Aorta (tissue), 5 donors: ENCODE results near the gene B3GALT2. TPM values are rescaled to one million over a fixed set of nuclear protein-coding genes. Genes with fewer than 3 reads are reported as not detected.

Experiments used
- ATAC-seq: fragments of 200-7000 bp; cut with Tn5 transposase; one replicate; pipeline ENCODE4 v1.9.1; 2022; ENCODE audit warnings: moderate library complexity; ENCODE audit not compliant: low FRiP score
- DNase-seq, 2 donors: peaks; one replicate each; pipeline ENCODE4 v3.0.0-alpha.2; 2020
- H3K27ac ChIP-seq, 2 donors: one replicate each; pipeline ENCODE4 v1.5.1; 2013; ENCODE audit warnings: low read length in 2 of 2, mild to moderate bottlenecking in 2 of 2, moderate library complexity in 2 of 2, control low read depth in 1 of 2, inconsistent platforms in 1 of 2, low read depth in 1 of 2
- H3K27me3 ChIP-seq, 2 donors: one replicate each; pipeline ENCODE4 v1.6.1; 2013; ENCODE audit warnings: control low read depth in 1 of 2, low read length in 1 of 2, mild to moderate bottlenecking in 1 of 2, moderate library complexity in 1 of 2; ENCODE audit not compliant: insufficient read depth in 2 of 2, control insufficient read depth in 1 of 2
- H3K36me3 ChIP-seq, 2 donors: one replicate each; pipeline ENCODE4 v1.6.1; 2013; ENCODE audit warnings: control low read depth in 1 of 2, low read length in 1 of 2, mild to moderate bottlenecking in 1 of 2; ENCODE audit not compliant: insufficient read depth in 2 of 2, control insufficient read depth in 1 of 2
- H3K4me1 ChIP-seq, 2 donors: one replicate each; pipeline ENCODE4 v1.6.1; 2013; ENCODE audit warnings: low read length in 2 of 2, control low read depth in 1 of 2, mild to moderate bottlenecking in 1 of 2, moderate library complexity in 1 of 2; ENCODE audit not compliant: insufficient read depth in 2 of 2, control insufficient read depth in 1 of 2
- H3K4me3 ChIP-seq, 2 donors: one replicate each; pipeline ENCODE4 v1.5.1; 2013; ENCODE audit warnings: low read length in 2 of 2, control low read depth in 1 of 2, mild to moderate bottlenecking in 1 of 2
- H3K9me3 ChIP-seq: one replicate; pipeline ENCODE4 v1.6.1; 2013; ENCODE audit warnings: mild to moderate bottlenecking, low read length; ENCODE audit not compliant: control insufficient read depth
- WGBS, 2 donors: extraction: QIAGEN DNeasy Blood & Tissue Kit; methylation state at CpG; one replicate each; pipeline ENCODE4 v1.1.7; 2013; 5-methylcytosine and 5-hydroxymethylcytosine counted together
- intact Hi-C, 2 donors: fragments of 100-400 bp; cut with DNase I; formaldehyde crosslinking; loops; one replicate each; pipeline versions ENCODE4 v1.14.2 to v1.15.0; 2022
- polyA plus RNA-seq, 2 donors: library from polyadenylated mRNA; stranded (reverse); fragments of 200-250 nt; gene quantifications; one replicate each; pipeline ENCODE4 v1.2.3, GENCODE V29; 2013
- total RNA-seq, 2 donors: library from RNA; stranded (reverse); fragmentation: NEBNext Ultra II Directional; extraction: Animal tissue kit (Norgen Biotek cat#: 25700); gene quantifications; one replicate each; pipeline ENCODE4 v1.2.1, GENCODE V29; 2021
- donor health status: healthy with polysubstance abuse.
- donor health status: Bipolar disorder and iron deficiency.
- donor health status: DM: no; HTN: no; CAD: no.
- donor health status: DM: no; HTN: no; CAD: no.
- donor health status: DM: yes; HTN: yes; CAD: no.

The B3GALT2 gene
- total and polyA plus RNA-seq, 4 donors = 0.16 to 0.51 (median 0.39) TPM

GRCh38 chr1:193157360-193157759 is 29.1 kb downstream of the B3GALT2 start:
- Histone ChIP-seq H3K36me3 (peaks cover 0 to 4% of the 10 kb centered on the region in 2 donors), H3K4me1 (no peaks in the 10 kb centered on the region), H3K4me3 (no peak overlapping the region), H3K27ac (no peak overlapping the region), H3K27me3 (no peaks in the 10 kb centered on the region), H3K9me3 (no peaks in the 10 kb centered on the region)
- ATAC-seq = no peak
- intact Hi-C loops = no loop called here
- WGBS, 2 donors = 58 to 74% methylated on average over 2 of the region's 2 CpGs
- no peak for DNase-seq

DNA sequence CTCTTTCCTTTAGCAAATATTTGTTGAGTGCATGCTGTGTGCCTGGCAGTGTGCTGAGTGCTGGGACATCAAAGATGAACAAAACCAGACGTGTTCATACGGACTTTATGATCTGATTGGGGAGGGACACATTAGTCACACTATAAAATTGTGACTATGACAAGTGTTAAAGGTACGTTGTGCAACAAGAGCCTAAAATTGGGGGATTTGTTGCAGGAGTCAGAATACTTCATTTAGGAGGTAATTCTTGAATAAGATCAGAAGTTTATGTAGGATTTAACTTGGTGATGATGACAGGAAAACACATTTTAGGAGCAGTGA is 29.6 kb downstream of the B3GALT2 start:
- no peak overlapping the region for H3K27ac ChIP-seq
- WGBS, 2 donors = 73 to 78% methylated on average over 3 of the region's 3 CpGs
- no peaks in the 10 kb centered on the region for H3K9me3 ChIP-seq
- H3K4me1 ChIP-seq = no peaks in the 10 kb centered on the region
- no peak overlapping the region for H3K4me3 ChIP-seq
- peaks cover 0 to 4% of the 10 kb centered on the region in 2 donors for H3K36me3 ChIP-seq
- no peak for ATAC-seq
- no peaks in the 10 kb centered on the region for H3K27me3 ChIP-seq
- DNase-seq = no peak
- intact Hi-C loops = no loop called here

DNA sequence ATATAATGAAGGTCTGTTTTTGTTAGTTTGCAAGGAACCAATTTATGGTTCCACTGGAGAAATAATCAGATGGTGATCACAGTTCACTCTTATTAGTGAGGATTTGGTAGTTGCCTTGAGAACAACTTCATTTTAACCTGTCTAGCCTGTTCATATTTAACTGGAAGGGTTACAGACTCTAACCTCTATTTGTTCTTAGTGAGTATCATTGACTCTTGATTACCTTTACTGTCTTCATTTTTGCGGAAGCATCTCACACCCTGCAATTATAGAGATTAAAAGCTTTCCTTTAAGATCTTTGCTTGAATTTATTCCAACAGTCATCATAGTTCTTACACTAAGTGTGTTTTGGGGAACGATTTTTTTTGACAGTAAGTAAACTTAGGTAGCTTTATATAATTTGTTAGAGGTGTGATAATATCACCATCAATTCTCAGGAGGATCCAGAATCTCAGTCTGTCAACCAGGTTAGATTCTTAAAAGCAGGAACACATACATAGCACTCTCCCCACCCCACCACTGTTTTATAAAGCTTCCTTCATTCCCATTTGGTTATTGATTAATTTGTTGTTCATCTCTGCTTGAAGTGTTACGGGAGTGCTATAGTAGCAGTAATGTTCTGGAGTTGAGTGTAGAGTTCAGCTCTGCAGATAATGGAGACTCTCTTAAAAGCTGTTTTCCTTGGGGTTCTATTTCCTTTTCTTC is 30.1 kb downstream of the B3GALT2 start:
- Histone ChIP-seq H3K27me3 (no peaks in the 10 kb centered on the region), H3K4me1 (no peaks in the 10 kb centered on the region), H3K27ac (no peak overlapping the region), H3K4me3 (no peak overlapping the region), H3K9me3 (no peaks in the 10 kb centered on the region), H3K36me3 (peaks cover 0 to 4% of the 10 kb centered on the region in 2 donors)
- ATAC-seq (no peak), DNase-seq (no peak)
- 92% methylated on average over 3 of the region's 3 CpGs for WGBS, 2 donors
- intact Hi-C loops = no loop called here

- WGBS, 2 donors = 82 to 85% methylated on average over 1 of the region's 1 CpG
- no peak for ATAC-seq
- no peak overlapping the region for H3K27ac ChIP-seq
- no peaks in the 10 kb centered on the region for H3K9me3 ChIP-seq
- DNase-seq = no peak
- H3K4me1 ChIP-seq = no peaks in the 10 kb centered on the region
- intact Hi-C loops = no loop called here
- peaks cover 2 to 4% of the 10 kb centered on the region in 2 donors for H3K36me3 ChIP-seq
- H3K4me3 ChIP-seq = no peak overlapping the region
- no peaks in the 10 kb centered on the region for H3K27me3 ChIP-seq
Measured at GRCh38 chr1:193144999-193145398, 41.4 kb downstream of the B3GALT2 start.

- Histone ChIP-seq H3K9me3 (no peaks in the 10 kb centered on the region), H3K4me1 (no peaks in the 10 kb centered on the region), H3K27me3 (no peaks in the 10 kb centered on the region), H3K4me3 (no peak overlapping the region), H3K36me3 (peaks cover 2 to 4% of the 10 kb centered on the region in 2 donors), H3K27ac (no peak overlapping the region)
- DNase-seq (no peak), ATAC-seq (no peak)
- intact Hi-C loops = no loop called here
- WGBS, 2 donors = 53 to 59% methylated on average over 5 of the region's 5 CpGs
Measured at GRCh38 chr1:193144361-193144938, 42.0 kb downstream of the B3GALT2 start.

DNA sequence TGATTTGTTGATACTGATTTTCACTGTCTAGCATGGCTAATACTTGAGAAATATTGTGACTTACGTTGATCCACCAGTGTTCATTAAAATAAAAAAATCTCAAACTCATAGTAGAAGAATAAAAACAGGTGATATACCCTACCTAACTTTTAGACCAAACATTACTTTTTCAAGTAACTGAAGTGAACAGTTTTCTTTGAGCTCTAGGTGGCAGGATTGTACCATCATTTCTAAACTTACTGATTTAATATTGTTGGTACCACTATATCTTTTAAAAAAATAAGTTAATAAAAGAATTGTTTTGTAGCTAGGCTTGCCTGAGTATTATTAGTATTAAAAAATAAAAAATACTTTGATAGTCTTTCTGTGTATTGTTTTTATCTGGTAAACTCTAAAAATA is 43.1 kb downstream of the B3GALT2 start:
- no peak overlapping the region for H3K27ac ChIP-seq
- no peak for DNase-seq
- peaks cover 2 to 4% of the 10 kb centered on the region in 2 donors for H3K36me3 ChIP-seq
- intact Hi-C loops = no loop called here
- H3K4me1 ChIP-seq = no peaks in the 10 kb centered on the region
- H3K9me3 ChIP-seq = no peaks in the 10 kb centered on the region
- ATAC-seq = no peak
- no peaks in the 10 kb centered on the region for H3K27me3 ChIP-seq
- H3K4me3 ChIP-seq = no peak overlapping the region
- WGBS, 2 donors = 68% methylated on average over 1 of the region's 1 CpG

GRCh38 chr1:193142409-193142808 is 44.0 kb downstream of the B3GALT2 start:
- DNase-seq = no peak
- Histone ChIP-seq H3K27me3 (no peaks in the 10 kb centered on the region), H3K36me3 (peaks cover 2% of the 10 kb centered on the region in 2 donors), H3K4me3 (no peak overlapping the region), H3K9me3 (no peaks in the 10 kb centered on the region), H3K27ac (no peak overlapping the region), H3K4me1 (no peaks in the 10 kb centered on the region)
- WGBS, 2 donors = 48 to 60% methylated on average over 2 of the region's 2 CpGs
- no peak for ATAC-seq
- intact Hi-C loops = no loop called here

DNA sequence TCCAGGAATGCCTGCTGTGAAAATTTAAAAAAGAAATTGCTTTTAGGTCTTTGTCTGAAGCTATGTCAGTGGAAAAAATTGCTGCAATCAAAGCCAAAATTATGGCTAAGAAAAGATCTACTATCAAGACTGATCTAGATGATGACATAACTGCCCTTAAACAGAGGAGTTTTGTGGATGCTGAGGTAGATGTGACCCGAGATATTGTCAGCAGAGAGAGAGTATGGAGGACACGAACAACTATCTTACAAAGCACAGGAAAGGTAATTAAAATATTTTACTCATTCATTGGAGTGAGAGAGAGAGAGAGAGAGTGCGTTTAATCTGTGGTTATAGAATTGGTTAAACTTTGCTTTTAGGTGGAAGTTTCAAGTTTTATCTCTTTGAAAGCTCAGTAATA is 44.6 kb downstream of the B3GALT2 start:
- H3K4me1 ChIP-seq = no peaks in the 10 kb centered on the region
- no peak overlapping the region for H3K27ac ChIP-seq
- intact Hi-C loops = no loop called here
- DNase-seq = no peak
- ATAC-seq = no peak
- peaks cover 0 to 2% of the 10 kb centered on the region in 2 donors for H3K36me3 ChIP-seq
- no peaks in the 10 kb centered on the region for H3K27me3 ChIP-seq
- 73 to 75% methylated on average over 3 of the region's 3 CpGs for WGBS, 2 donors
- H3K4me3 ChIP-seq = no peak overlapping the region
- no peaks in the 10 kb centered on the region for H3K9me3 ChIP-seq

DNA sequence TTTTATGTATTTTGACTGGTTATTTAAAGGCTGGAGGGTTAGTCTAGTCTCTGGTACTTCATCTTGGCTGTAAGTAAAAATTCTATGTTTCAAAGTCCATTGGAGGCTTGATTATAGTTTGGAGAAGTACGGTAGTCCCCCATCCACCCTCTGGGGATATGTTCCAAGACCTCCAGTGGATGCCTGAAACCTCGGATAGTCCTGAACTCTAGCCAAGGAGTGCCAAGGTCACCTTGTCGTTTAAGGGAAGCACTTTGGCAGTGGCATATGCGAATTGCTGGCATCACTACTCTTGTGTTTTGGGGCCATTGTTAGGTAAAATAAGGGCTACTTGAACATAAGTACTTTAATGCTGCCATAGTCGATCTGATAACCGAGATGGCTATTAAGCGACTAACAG is 46.2 kb downstream of the B3GALT2 start:
- intact Hi-C loops = no loop called here
- ATAC-seq = no peak
- no peaks in the 10 kb centered on the region for H3K36me3 ChIP-seq

More for the DNA sequence above, 46.2 kb downstream of the B3GALT2 start:
- Histone ChIP-seq H3K4me3 (no peak overlapping the region), H3K27me3 (no peaks in the 10 kb centered on the region), H3K27ac (no peak overlapping the region), H3K9me3 (no peaks in the 10 kb centered on the region), H3K4me1 (no peaks in the 10 kb centered on the region)
- DNase-seq = no peak
- WGBS, 2 donors = 80 to 83% methylated on average over 7 of the region's 7 CpGs
